Left renal pelvis (tissue), 4 donors: ENCODE measurements around the gene CIBAR2. TPM values are rescaled to one million over a fixed set of nuclear protein-coding genes. Genes with fewer than 3 reads are reported as not detected.
"Not testable (repeated sequence)": the region's sequence is repeated elsewhere in the genome, so short reads cannot be mapped to it uniquely, and the experiment has no call there.

ENCODE experiments used
- DNase-seq, 4 donors: peaks; one replicate each; pipeline ENCODE4 v3.0.0-alpha.2; 2013; ENCODE audit warnings: low read depth in 4 of 4, low spot score in 3 of 4
- polyA plus RNA-seq, 4 donors: library from polyadenylated mRNA; unstranded; fragments of 120-200 nt; gene quantifications; one replicate each; pipeline ENCODE4 v1.2.1, GENCODE V29; 2013; ENCODE audit not compliant: insufficient read length in 4 of 4

Gene CIBAR2
- polyA plus RNA-seq, 4 donors: 0.16 to 0.29 (median 0.18) TPM; not detected in 1

DNA sequence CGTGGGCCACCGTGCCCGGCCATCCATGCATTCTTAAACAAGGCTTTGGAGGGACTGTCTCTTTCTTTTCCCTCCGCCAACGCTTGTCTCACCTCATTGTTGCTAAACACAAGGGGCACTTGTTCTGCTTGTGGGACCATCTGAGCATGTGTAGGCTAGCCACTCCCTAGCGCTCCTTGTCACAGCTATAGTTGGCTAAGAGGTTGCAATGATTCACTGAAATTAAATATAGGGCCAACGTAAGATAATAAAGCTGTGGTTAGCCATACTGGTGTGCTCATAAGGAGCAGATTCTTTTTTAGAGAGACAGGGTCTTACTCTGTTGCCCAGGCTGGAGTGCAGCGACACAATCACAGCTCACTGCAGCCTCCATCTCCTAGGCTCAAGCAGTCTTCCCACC lies 43.5 kb downstream of the CIBAR2 start:
- DNase-seq: no peak

DNA sequence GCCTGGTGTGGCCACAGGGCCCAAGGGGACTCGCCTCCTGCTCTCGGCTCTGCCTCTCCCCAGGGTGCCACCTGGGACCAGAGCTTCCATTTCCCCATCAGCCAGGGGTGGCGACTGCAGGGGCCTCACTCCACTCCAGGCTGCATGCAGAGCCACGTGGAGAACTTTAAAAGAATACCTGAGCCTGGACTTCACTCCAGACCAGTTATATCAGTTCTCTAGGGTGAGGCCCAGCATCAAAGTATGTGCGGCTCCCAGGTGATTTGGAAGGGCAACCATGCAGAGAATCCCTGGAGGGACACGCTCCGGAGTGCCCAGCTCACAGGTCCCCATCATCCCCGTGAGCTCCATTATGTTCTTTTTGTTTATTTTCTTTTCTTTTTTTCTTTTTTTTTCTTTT lies 44.8 kb downstream of the CIBAR2 start:
- no peak for DNase-seq

DNA sequence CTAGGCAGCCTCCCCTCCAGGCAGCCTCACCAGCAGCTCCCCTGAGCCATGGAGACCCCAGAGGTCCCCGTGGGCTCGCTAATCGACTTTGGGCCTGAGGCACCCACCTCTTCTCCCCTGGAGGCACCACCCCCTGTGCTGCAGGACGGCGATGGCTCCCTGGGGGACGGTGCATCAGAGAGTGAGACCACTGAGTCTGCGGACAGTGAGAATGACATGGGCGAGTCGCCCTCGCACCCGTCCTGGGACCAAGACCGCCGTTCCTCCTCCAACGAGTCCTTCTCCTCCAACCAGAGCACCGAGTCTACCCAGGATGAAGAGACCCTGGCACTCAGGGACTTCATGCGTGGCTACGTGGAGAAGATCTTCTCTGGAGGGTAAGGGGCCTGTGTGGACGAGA lies 45.2 kb downstream of the CIBAR2 start:
- DNase-seq: no peak

DNA sequence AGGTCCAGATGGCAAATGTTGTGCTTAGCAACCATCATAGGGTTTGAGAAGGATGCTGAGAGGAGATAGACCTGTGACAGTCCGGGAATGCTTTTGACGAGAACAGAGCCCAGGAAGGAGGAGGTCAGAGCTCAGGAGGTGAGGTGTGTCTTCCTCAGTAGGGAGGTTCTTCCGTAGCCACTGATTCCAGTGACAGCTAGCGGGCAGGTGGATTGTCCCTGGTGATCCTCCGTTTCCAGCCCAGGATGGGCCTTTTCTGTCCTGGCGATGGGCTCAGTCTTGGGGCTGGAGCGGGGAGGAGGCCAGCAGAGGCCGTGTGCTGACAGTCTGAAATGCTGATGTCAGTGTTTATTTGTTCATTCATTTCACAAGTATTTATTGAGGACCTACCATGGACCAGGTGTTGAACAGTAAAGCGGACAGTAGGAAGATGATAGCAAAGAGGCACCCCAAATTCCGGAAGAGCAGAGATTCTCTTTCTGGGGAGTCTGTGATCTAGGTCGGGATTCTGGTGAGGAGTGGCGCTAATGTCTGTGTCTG lies 45.9 kb downstream of the CIBAR2 start:
- no peak for DNase-seq

GRCh38 chr16:85065099-85065498 lies 47.2 kb downstream of the CIBAR2 start:
- DNase-seq: no peak

DNA sequence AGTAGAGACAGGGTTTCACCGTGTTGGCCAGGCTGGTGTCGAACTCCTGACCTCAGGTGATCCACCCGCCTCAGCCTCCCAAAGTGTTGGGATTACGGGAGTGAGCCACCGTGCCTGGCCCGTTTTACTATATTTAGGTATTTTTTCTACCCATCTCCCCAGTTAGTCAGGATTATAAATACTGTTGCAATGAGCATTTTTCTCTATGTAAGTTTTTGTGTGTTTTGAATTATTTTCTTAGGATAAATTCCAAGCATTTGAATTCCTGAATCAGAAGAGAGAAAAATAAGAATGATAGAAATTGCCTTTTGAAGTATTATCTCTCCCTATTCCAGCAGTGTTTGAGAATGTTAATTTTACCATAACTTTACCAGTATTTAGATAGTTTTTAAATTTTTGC lies 48.1 kb downstream of the CIBAR2 start:
- no peak for DNase-seq

- DNase-seq: no peak
Measured at GRCh38 chr16:85062845-85063244, 49.4 kb downstream of the CIBAR2 start.

DNA sequence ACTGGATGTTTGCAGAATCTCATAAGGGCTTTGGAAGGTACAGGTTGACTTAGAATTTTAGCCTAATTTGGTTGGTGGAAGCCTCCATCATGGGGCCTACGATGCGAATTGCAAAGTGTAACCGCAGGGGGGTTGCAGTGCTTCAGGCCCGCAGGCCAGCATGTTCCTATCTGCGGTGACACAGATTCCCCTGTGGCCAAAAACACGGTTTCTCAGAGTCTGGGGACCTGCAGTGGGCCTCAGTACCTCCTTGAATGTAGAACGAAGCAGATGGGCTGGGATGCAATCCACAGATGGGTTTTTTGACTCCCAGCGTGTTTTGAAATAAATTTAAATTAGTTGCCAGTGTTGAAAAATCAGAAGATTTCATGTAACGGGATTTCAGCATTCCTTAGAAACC lies 49.9 kb downstream of the CIBAR2 start:
- no peak for DNase-seq

DNA sequence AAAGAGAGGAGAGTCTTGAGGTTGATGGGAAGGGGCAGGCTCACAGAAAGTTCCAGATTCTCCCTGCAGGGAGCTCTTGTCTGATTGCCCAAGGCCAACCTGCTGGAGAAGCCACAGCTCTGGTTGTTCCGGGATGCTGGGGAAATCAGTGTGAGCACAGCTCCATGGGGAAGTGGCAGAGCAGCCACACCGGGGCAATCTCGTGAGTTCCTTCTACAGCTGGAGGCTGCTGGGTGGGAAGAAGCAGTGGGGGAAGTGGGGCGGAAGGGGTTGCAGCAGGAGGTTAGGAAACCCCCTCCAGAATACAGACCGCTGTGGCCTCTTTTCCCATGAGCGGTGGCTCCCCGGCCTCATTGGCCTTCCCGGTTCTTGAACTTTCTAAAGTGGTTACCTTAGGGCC lies 50.7 kb downstream of the CIBAR2 start:
- no peak for DNase-seq

DNA sequence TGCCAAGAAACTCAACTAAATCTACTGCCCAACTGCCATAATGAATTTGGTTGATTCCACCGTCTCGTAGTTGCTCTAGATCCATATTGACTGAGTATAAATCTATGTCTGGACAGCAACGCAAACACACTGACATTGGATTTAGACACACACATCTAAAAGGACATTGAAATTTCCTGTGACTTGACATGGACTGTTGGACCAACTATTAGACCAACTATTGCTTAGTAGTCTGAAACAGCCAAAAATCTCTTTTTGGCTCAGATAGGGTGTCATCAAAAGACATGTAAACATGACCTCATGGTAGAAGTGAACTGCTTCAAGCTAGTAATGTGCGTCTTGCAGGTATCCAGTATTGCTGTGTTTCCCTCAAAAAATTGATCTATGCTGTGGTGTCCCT lies 53.4 kb downstream of the CIBAR2 start:
- no peak for DNase-seq

GRCh38 chr16:85057948-85058347 lies 54.3 kb downstream of the CIBAR2 start:
- no peak for DNase-seq

- DNase-seq: no peak
Measured at GRCh38 chr16:85057212-85057889, 54.9 kb downstream of the CIBAR2 start.

GRCh38 chr16:85056211-85056748 lies 56.0 kb downstream of the CIBAR2 start:
- no peak for DNase-seq

DNA sequence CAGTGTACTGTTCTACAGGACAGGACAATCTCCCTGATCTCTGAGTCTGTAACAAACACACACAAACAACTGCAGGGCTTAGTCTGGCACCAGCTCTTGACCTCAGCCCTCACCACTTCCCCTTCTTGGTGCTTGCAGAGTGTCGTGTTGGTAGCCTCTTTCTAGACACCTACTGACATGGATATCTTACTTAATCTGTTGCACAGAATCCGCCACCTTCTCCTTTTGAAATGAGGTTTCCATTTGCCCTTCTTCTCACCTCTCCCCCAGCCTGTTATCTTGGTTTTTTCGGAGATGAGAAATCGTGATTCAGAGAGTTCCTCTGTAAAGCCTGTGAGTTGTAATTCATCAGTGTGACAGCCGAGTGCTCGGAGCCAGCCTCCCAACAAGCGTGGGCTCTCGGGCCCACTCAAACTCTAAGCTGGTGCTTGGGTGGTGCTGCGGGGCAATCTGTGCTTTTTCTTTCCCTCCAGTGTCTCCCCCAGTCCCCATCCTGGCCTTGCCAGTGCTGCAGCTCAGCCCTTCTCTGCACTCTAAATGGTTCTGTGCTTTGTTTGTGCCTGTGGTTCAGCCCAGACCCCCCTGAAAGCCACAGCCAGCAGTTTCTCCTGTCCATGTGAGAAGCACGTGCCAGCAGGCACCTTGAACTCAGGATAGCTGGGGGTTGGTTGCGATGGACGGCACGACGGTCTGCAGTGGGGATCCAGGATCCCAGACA lies 56.6 kb downstream of the CIBAR2 start:
- DNase-seq: no peak

GRCh38 chr16:85054948-85055492 lies 57.3 kb downstream of the CIBAR2 start:
- no peak for DNase-seq

GRCh38 chr16:85054321-85054720 lies 58.0 kb downstream of the CIBAR2 start:
- DNase-seq: not testable (repeated sequence)

DNA sequence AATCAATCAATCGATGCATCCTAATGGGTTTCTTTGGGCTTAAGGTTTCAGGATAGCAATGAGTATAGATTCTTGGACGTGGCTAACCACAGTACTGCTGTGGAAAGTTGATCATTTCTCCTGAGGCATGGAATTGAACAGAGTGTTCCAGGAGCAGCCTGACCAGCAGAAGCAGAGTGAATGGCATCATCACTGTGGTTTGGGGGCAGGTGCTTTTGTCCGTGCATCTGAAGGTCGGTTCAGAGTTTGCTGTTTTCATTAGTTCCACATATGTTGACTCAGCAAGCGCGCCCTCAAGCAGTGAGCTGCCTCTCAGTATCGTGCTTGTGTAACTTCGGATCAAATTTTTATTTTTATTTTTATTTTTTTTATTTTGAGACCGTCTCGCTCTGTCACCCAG lies 59.7 kb downstream of the CIBAR2 start:
- no peak for DNase-seq

DNA sequence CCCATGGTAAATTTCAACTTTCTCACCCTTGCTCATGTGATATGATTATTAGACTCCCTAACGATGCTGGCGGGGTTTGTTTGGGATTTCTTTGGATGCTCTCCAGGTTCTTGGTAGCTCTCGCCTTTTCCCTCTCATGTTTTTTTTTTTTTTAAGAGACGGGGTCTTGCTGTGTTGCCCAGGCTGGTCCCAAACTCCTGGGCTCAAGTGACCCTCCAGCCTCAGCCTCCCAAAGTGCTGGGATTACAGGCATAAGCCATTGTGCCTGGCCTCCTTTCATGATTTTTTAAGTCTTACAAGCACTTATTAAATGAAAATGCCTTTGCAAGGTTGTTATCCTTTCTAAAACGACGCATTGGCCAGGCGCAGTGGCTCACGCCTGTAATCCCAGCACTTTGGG lies 60.6 kb downstream of the CIBAR2 start:
- no peak for DNase-seq

GRCh38 chr16:85051067-85051581 lies 61.1 kb downstream of the CIBAR2 start:
- no peak for DNase-seq

DNA sequence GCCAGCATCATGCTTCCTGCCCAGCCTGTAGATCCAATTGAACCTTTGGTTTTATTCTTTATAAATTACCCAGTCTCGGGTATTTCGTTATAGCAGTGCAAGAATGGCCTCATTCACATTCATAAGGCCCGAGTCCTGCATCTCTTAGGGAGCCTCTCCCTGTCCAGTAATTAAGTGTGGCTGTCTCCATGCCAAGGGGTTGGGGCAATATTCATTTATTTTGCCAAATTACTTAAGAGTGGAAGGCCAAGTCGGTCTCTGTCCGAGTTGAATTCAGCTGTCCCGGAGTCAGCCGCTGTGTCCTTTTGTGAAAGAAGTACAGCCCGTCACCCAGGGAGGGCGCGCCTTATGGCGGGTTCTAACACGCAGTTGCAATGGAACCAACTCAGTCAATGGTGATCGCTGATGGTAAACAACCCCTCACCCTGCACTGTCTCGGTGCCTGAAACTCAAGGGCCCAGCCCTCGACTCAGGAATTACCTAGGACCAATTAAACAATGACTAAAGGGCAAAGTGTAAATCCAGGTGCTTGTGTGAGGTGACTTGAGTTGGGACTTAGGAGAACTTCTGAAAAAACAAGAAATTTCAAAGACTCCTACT lies 62.5 kb downstream of the CIBAR2 start:
- DNase-seq: no peak
